Fibroblast of pulmonary artery (primary cell): ENCODE data around the gene UGT1A10.

ENCODE experiments used
- DNase-seq: peaks from one replicate; pipeline ENCODE4 v3.0.0-alpha.2; 2010; ENCODE audit warnings: low read depth
- H3K4me3 ChIP-seq: replicated peaks from 2 replicates; pipeline ENCODE4 v1.5.1; 2011; ENCODE audit warnings: low read depth, mild to moderate bottlenecking, control low read depth, low read length, moderate library complexity
- CTCF ChIP-seq: IDR thresholded peaks from 2 replicates; pipeline ENCODE4 v1.5.1; 2011; ENCODE audit warnings: mild to moderate bottlenecking, control low read depth, low read length, inconsistent platforms; ENCODE audit errors: missing control alignments

UGT1A10 gene

GRCh38 chr2:233681521-233682099, 45.4 kb downstream of the UGT1A10 start, which contains the start of gene UGT1A7:
TSS of gene UGT1A7 (plus strand) at chr2:233681901. CDS start at chr2:233681938, 37 bp downstream.
- no peak for TF ChIP-seq CTCF
- no peak for DNase-seq
- no peak within 1 kb of the TSS for H3K4me3 ChIP-seq

DNA sequence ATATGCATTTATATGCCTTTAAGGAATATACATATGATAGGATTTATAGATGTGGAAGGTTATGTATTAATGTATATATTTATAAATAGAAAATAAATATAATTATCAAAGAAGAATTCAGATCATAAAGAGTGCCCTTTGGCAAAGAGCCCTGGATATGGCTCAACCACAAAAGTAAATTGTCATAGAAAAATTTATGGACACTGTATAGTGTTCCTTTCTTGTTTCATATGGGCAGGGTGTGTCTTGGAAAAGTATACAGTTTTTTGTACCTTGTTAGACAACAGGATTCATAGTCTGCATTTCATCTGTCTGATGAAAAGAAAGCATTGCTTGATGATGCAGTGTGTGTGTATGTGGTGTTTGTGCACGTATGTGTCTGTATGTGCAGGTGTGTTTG, 48.4 kb downstream of the UGT1A10 start:
- TF ChIP-seq CTCF = no peak
- no peak overlapping the region for H3K4me3 ChIP-seq
- DNase-seq = no peak

- no peak for TF ChIP-seq CTCF
- H3K4me3 ChIP-seq = no peak overlapping the region
- peak; percentile 29 for DNase-seq
These were observed 50.7 kb downstream of the UGT1A10 start for GRCh38 chr2:233686928-233687327.

- no peak for DNase-seq
- H3K4me3 ChIP-seq = no peak overlapping the region
- no peak for TF ChIP-seq CTCF
These were observed 52.1 kb downstream of the UGT1A10 start for GRCh38 chr2:233688341-233688740.

- no peak for TF ChIP-seq CTCF
- no peak overlapping the region for H3K4me3 ChIP-seq
- no peak for DNase-seq
These were observed 52.8 kb downstream of the UGT1A10 start for GRCh38 chr2:233689031-233689430.

DNA sequence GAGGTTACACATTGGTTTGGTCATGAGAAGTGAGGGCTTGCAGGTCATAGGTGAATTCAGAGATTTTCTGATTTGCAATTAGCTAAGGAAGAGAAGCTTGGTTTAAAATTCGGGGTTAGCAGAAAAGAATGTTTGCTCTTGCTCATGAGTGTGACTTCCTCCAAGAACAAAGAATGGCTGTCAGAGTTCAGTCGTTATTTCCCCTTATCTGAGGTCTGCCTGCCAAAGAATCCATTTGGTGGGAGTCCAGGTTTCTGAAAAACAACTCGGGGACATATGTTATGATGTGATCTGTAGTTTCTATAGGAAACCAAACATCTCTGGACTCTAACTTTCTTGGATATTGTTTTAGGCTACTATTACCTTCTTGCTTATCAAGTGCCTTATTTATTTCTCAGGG, 53.3 kb downstream of the UGT1A10 start:
- TF ChIP-seq CTCF = no peak
- no peak overlapping the region for H3K4me3 ChIP-seq
- peak; percentile 82 for DNase-seq

DNA sequence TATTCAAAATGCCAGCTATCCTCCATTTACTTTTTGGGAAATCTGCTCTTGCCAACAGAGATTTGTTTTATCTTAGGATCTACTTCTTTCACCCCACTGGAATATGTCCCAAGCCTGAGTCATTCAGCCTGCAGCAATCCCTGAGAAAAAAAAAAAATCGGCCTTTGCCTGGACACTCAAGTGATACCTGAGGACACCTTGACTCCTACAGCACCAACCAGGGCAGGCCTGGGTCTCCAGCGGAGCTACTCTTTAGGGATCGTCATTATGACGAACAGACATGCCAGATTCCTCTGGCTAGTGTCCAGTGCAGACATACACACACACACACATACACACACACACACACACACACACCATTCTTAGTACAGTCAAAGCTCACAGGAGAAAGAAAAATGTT, 54.2 kb downstream of the UGT1A10 start:
- TF ChIP-seq CTCF = no peak
- no peak overlapping the region for H3K4me3 ChIP-seq
- peak; percentile 56 for DNase-seq
